ENCODE results near the gene AQP10. TPM values are rescaled to one million over a fixed set of nuclear protein-coding genes. Genes with fewer than 3 reads are reported as not detected.

The AQP10 gene
- total RNA-seq, 4 donors from 2014 or later: not detected

DNA sequence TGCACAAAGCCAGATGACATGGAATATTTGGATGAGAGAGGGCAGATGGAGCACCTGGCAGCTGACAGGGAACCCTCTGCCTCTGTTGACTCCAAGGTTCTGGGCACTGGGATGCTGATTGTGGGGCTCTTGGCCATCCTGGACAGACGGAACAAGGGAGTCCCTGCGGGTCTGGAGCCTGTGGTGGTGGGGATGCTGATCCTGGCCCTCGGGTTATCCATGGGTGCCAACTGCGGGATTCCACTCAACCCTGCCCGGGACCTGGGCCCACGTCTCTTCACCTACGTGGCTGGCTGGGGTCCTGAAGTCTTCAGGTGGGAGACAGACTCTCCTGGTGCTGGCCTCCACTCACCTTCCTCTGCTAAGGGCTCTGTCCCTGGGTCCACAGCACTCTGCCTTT, 2.6 kb downstream of the AQP10 start:
- H3K27ac ChIP-seq: no peak overlapping the region
- in situ Hi-C loops (cut with MboI; ENCODE audit: low pct_ligation_motif_present in 1 of 4, low pct_unique_long_range_greater_than_20kb in 1 of 4, low sequenced_read_pairs in 3 of 4): no loop called here
- WGBS, 2 donors (ENCODE audit: low coverage in 1 of 2): 88% methylated on average over 7 of the region's 7 CpGs; no CpG with 5 or more reads in 1 of the 2 donors

GRCh38 chr1:154324241-154324640, 3.3 kb downstream of the AQP10 start:
- H3K36me3 ChIP-seq: no peaks in the 10 kb centered on the region
- peaks cover 47% of the 10 kb centered on the region for H3K27me3 ChIP-seq
- no peaks in the 10 kb centered on the region for H3K9me3 ChIP-seq
- H3K27ac ChIP-seq: peak overlapping the region in 3 of 4 donors; percentile 94 to 97 (median 95)
- no peak for TF ChIP-seq CTCF (IDR thresholded peaks at IDR 0.05)
- no peak for TF ChIP-seq POLR2A (IDR thresholded peaks at IDR 0.05)
- TF ChIP-seq EP300 (IDR thresholded peaks at IDR 0.05; ENCODE audit: low read depth): no peak
- TF ChIP-seq POLR2AphosphoS5 (IDR thresholded peaks at IDR 0.05): no peak
- in situ Hi-C loops (cut with MboI; ENCODE audit: low pct_ligation_motif_present in 1 of 4, low pct_unique_long_range_greater_than_20kb in 1 of 4, low sequenced_read_pairs in 3 of 4): no loop called here
- no peak for DNase-seq
- WGBS, 2 donors (ENCODE audit: low coverage in 1 of 2): 75% methylated on average over 2 of the region's 2 CpGs; no CpG with 5 or more reads in 1 of the 2 donors
- H3K4me1 ChIP-seq: peaks cover 16 to 43% (median 36%) of the 10 kb centered on the region in 4 donors
- no peak overlapping the region for H3K4me3 ChIP-seq
- intact Hi-C loops (cut with DNase I; ENCODE audit: low total_unique reads): no loop called here

More for the DNA sequence above, 2.6 kb downstream of the AQP10 start:
- no peak for DNase-seq
- no peak for TF ChIP-seq POLR2AphosphoS5 (IDR thresholded peaks at IDR 0.05)
- no peak for TF ChIP-seq POLR2A (IDR thresholded peaks at IDR 0.05)
- TF ChIP-seq CTCF (IDR thresholded peaks at IDR 0.05): no peak
- TF ChIP-seq EP300 (IDR thresholded peaks at IDR 0.05; ENCODE audit: low read depth): no peak
- H3K4me1 ChIP-seq: peaks cover 16 to 35% (median 31%) of the 10 kb centered on the region in 4 donors
- no peak overlapping the region for H3K4me3 ChIP-seq
- no peaks in the 10 kb centered on the region for H3K36me3 ChIP-seq
- H3K27me3 ChIP-seq: peaks cover 39% of the 10 kb centered on the region
- intact Hi-C loops (cut with DNase I; ENCODE audit: low total_unique reads): no loop called here
- no peaks in the 10 kb centered on the region for H3K9me3 ChIP-seq

- Histone ChIP-seq H3K27me3 (peaks cover 52% of the 10 kb centered on the region), H3K4me3 (peak within 1 kb of the TSS; percentile 41 to 75 (median 66)), H3K27ac (peak within 1 kb of the TSS; percentile 86 to 97 (median 94)), H3K9me3 (no peaks in the 10 kb centered on the region), H3K4me1 (peaks cover 16 to 50% (median 40%) of the 10 kb centered on the region in 4 donors), H3K36me3 (no peaks in the 10 kb centered on the region)
- intact Hi-C loops (cut with DNase I; ENCODE audit: low total_unique reads) (no loop called here), in situ Hi-C loops (cut with MboI; ENCODE audit: low pct_ligation_motif_present in 1 of 4, low pct_unique_long_range_greater_than_20kb in 1 of 4, low sequenced_read_pairs in 3 of 4) (no loop called here)
- TF ChIP-seq POLR2A (IDR thresholded peaks at IDR 0.05) (no peak), CTCF (IDR thresholded peaks at IDR 0.05) (peak; percentile 88 to 97 (median 92)), POLR2AphosphoS5 (IDR thresholded peaks at IDR 0.05) (no peak), EP300 (IDR thresholded peaks at IDR 0.05; ENCODE audit: low read depth) (no peak)
- 1 to 20% methylated on average over 1 to 47 of the region's 56 CpGs for WGBS, 2 donors (ENCODE audit: low coverage in 1 of 2)
- peak; percentile 79 for DNase-seq
These were observed 4.0 kb downstream of the AQP10 start, which contains the start of gene ATP8B2 for GRCh38 chr1:154324669-154325582. Gene ATP8B2 (plus strand): TSS chr1:154325525. CDS start chr1:154328142, 2,617 bp downstream.
